ENCODE measurements around the gene PCDHGB6. TPM values are rescaled to one million over a fixed set of nuclear protein-coding genes. Genes with fewer than 3 reads are reported as not detected.
"Not testable (repeated sequence)": the region's sequence is repeated elsewhere in the genome, so short reads cannot be mapped to it uniquely, and the experiment has no call there.

PCDHGB6 gene
- polyA plus RNA-seq, 1 donor: 7.3 TPM

DNA sequence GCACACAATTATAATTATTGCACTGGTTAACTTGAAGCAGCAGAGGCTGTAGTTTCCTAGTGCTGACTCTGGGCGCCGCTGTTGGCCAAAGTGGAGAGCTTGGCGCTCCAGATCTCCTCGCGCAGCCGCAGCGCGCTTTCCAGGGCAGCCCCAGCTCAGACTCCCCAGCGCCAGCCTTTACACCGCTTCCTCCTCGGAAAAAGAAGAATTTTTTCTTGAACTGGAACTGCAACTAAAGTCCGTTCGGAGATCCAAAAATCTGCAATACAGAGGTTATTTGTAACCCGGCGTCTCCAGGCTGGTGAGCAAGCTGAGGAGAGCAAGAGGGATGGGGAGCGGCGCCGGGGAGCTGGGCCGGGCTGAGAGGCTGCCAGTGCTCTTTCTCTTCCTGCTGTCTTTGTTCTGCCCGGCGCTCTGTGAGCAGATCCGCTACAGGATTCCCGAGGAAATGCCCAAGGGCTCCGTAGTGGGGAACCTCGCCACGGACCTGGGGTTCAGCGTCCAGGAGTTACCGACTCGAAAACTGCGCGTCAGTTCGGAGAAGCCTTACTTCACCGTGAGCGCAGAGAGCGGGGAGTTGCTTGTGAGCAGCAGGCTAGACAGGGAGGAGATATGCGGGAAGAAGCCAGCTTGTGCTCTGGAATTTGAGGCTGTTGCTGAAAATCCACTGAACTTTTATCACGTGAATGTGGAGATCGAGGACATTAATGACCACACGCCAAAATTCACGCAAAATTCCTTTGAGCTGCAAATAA lies 20.1 kb upstream of the PCDHGB6 start, which contains the start of gene PCDHGB4:
TSS of gene PCDHGB4 (plus strand) at position 142 of the 755 bp plus-strand sequence. CDS start at position 329, 187 bp downstream.
- DNase-seq: not testable (repeated sequence)

- no peak for DNase-seq
Measured at GRCh38 chr5:141388661-141389060, 19.2 kb upstream of the PCDHGB6 start.

GRCh38 chr5:141389153-141390042 lies 18.4 kb upstream of the PCDHGB6 start:
- DNase-seq: no peak

DNA sequence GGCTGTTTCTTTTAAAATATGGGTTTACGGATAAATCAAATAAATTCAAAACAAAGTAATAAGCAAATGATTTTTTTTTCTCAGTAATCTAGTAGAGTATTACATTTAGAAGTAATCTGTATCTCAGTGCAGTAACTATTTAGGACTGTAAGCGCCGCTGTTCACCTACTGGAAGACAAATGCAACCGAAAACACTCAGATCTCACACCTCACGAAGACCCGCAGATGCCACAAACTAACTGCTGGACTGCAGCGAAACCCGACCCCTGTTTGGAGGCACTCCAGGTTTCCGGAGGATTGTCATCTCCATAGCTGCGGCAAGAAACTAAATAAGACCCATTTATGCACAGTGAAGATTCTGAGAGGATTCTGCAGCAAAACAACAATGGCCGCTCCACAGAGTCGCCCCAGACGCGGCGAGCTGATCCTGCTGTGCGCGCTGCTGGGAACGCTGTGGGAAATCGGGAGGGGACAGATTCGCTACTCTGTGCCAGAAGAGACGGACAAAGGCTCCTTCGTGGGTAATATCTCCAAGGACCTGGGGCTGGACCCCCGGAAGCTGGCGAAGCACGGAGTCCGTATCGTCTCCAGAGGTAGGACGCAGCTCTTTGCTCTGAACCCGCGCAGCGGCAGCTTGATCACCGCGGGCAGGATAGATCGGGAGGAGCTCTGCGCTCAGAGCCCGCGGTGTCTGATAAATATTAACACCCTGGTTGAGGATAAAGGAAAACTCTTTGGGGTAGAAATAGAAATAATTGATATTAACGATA lies 15.2 kb upstream of the PCDHGB6 start, which contains the start of gene PCDHGA8:
TSS of gene PCDHGA8 (plus strand) at position 205 of the 770 bp plus-strand sequence. CDS start at position 386, 181 bp downstream.
- DNase-seq: no peak

- DNase-seq: no peak
Measured at GRCh38 chr5:141393267-141393666, 14.6 kb upstream of the PCDHGB6 start.

DNA sequence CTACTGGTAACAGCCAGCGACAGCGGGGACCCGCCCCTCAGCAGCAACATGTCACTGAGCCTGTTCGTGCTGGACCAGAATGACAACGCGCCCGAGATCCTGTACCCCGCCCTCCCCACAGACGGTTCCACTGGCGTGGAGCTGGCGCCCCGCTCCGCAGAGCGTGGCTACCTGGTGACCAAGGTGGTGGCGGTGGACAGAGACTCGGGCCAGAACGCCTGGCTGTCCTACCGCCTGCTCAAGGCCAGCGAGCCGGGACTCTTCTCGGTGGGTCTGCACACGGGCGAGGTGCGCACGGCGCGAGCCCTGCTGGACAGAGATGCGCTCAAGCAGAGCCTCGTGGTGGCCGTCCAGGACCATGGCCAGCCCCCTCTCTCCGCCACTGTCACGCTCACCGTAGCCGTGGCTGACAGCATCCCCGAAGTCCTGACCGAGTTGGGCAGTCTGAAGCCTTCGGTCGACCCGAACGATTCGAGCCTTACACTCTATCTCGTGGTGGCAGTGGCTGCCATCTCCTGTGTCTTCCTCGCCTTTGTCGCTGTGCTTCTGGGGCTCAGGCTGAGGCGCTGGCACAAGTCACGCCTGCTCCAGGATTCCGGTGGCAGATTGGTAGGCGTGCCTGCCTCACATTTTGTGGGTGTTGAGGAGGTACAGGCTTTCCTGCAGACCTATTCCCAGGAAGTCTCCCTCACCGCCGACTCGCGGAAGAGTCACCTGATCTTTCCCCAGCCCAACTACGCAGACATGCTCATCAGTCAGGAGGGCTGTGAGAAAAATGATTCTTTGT lies 13.2 kb upstream of the PCDHGB6 start:
- not testable (repeated sequence) for DNase-seq

GRCh38 chr5:141397756-141398551 lies 9.9 kb upstream of the PCDHGB6 start, which contains the start of gene PCDHGB5:
PCDHGB5 (plus strand) TSS chr5:141397947; CDS start chr5:141398128, 181 bp downstream.
- not testable (repeated sequence) for DNase-seq

- no peak for DNase-seq
Measured at GRCh38 chr5:141398608-141399007, 9.2 kb upstream of the PCDHGB6 start.

DNA sequence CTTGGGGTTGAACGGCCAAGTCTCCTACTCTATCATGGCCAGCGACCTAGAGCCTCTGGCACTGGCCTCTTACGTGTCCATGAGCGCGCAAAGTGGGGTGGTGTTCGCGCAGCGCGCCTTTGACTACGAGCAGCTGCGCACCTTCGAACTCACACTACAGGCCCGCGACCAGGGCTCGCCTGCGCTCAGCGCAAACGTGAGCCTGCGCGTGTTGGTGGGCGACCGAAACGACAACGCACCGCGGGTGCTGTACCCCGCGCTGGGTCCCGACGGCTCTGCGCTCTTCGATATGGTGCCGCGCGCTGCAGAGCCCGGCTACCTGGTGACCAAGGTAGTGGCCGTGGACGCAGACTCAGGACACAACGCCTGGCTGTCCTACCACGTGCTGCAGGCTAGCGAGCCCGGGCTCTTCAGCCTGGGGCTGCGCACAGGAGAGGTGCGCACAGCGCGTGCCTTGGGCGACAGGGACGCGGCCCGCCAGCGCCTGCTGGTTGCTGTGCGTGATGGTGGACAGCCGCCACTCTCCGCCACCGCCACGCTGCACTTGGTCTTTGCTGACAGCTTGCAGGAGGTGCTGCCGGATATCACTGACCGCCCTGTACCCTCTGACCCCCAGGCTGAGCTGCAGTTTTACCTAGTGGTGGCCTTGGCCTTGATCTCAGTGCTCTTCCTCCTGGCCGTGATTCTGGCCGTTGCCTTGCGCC lies 8.1 kb upstream of the PCDHGB6 start:
- no peak for DNase-seq

- no peak for DNase-seq
Measured at GRCh38 chr5:141402553-141403243, 5.1 kb upstream of the PCDHGB6 start, which contains the start of gene PCDHGA9. PCDHGA9 (plus strand) TSS chr5:141402778; CDS start chr5:141402953, 175 bp downstream.

GRCh38 chr5:141403387-141403786 lies 4.4 kb upstream of the PCDHGB6 start:
- DNase-seq: no peak

GRCh38 chr5:141409598-141410306 lies 1.9 kb downstream of the PCDHGB6 start:
- no peak for DNase-seq

DNA sequence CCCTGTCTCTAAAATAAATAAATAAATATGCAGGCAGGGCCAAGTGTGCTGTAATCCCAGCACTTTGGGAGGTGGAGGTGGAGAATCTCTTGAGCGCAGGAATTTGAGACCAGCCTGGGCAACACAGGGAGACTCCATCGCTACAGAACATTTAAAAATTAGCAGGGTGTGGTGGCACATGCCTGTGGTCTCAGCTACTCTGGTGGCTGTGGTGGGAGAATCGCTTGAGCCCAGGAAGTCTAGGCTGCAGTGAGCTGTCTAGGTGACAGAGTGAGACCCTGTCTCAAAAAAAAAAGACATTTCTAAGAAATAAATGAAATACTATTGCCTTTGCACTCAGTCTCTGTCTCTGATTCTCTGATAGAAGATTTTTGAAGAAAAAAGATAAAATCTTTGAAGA lies 3.8 kb downstream of the PCDHGB6 start:
- DNase-seq: no peak

DNA sequence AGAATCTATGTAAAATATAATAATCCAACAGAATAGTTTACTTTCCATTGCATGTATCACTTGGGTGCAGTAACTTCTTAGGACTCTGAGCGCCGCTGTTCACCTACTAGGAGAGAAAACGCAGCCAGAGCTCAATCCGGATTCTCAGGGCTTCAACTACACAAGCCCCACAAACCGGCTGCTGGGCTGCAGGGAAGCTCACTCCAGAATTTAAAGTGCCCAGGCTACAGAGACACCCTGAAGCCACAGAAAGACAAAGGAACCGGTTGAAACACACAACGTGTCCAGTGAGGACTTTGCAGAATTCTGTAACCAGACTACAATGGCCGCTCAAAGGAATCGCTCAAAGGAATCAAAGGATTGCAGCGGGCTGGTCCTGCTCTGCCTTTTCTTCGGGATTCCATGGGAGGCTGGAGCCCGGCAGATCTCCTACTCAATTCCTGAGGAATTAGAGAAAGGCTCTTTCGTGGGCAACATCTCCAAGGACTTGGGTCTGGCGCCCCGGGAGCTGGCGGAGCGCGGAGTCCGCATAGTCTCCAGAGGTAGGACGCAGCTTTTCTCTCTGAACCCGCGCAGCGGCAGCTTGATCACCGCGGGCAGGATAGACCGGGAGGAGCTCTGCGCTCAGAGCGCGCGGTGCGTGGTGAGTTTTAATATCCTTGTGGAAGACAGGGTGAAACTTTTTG lies 5.2 kb downstream of the PCDHGB6 start, which contains the start of gene PCDHGA10:
TSS of gene PCDHGA10 (plus strand) at position 134 of the 686 bp plus-strand sequence. CDS start at position 323, 189 bp downstream.
- no peak for DNase-seq

GRCh38 chr5:141413540-141414069 lies 5.8 kb downstream of the PCDHGB6 start:
- no peak for DNase-seq

- DNase-seq: not testable (repeated sequence)
Measured at GRCh38 chr5:141414548-141415274, 6.9 kb downstream of the PCDHGB6 start.
